Mucosa of rectum (tissue), 2 donors: ENCODE results near the gene SVEP1.

Source experiments
- H3K27ac ChIP-seq, 2 donors: one replicate each; pipeline ENCODE4 v1.7.0; 2013; ENCODE audit warnings: inconsistent platforms in 2 of 2, low read depth in 2 of 2, low read length in 2 of 2
- H3K27me3 ChIP-seq, 2 donors: one replicate each; pipeline ENCODE4 v1.7.0; 2013; ENCODE audit warnings: low read length in 2 of 2; ENCODE audit not compliant: control insufficient read depth in 2 of 2, insufficient read depth in 2 of 2
- H3K36me3 ChIP-seq, 2 donors: one replicate each; pipeline ENCODE4 v1.7.0; 2013; ENCODE audit warnings: low read length in 2 of 2; ENCODE audit not compliant: control insufficient read depth in 2 of 2, insufficient read depth in 2 of 2
- H3K4me1 ChIP-seq, 2 donors: one replicate each; pipeline ENCODE4 v1.7.0; 2013; ENCODE audit warnings: low read length in 2 of 2, mild to moderate bottlenecking in 1 of 2; ENCODE audit not compliant: control insufficient read depth in 2 of 2, insufficient read depth in 2 of 2
- H3K4me3 ChIP-seq, 2 donors: one replicate each; pipeline ENCODE4 v1.7.0; 2013; ENCODE audit warnings: low read length in 2 of 2
- H3K9ac ChIP-seq, 2 donors: one replicate each; pipeline ENCODE4 v1.7.0; 2013; ENCODE audit warnings: low read length in 2 of 2, low read depth in 1 of 2, mild to moderate bottlenecking in 1 of 2
- H3K9me3 ChIP-seq, 2 donors: one replicate each; pipeline ENCODE4 v1.7.0; 2013; ENCODE audit warnings: low read length in 2 of 2; ENCODE audit not compliant: control insufficient read depth in 2 of 2
- donor health status: healthy.
- donor health status: Normal muscosa, but diverticular disease.

SVEP1 gene

DNA sequence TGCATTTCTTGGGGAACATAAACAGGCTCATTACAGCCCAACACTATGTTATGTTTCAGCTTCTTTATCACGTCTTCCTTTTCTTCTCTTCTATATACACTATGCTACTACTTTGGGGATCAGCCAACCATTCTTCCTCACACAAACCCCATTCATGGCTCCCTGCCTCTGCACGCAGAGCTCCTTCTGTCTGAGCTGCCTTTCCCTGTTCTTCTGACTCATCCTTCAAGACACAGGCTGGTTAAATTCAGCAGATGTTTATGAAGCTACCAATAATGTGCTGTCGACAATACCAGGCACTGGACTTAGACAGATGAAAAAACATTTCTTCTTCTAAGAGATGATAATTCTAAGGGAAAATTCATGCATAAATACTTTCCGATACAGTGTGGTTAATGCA is 139.4 kb downstream of the SVEP1 start:
- Histone ChIP-seq H3K9me3 (no peaks in the 10 kb centered on the region), H3K4me1 (no peaks in the 10 kb centered on the region), H3K9ac (no peak overlapping the region), H3K27me3 (no peaks in the 10 kb centered on the region), H3K4me3 (no peak overlapping the region), H3K27ac (no peak overlapping the region), H3K36me3 (no peaks in the 10 kb centered on the region)

GRCh38 chr9:110432253-110432652 is 147.3 kb downstream of the SVEP1 start:
- Histone ChIP-seq H3K9ac (no peak overlapping the region), H3K4me1 (no peaks in the 10 kb centered on the region), H3K9me3 (no peaks in the 10 kb centered on the region), H3K27me3 (no peaks in the 10 kb centered on the region), H3K36me3 (no peaks in the 10 kb centered on the region), H3K4me3 (no peak overlapping the region), H3K27ac (no peak overlapping the region)

DNA sequence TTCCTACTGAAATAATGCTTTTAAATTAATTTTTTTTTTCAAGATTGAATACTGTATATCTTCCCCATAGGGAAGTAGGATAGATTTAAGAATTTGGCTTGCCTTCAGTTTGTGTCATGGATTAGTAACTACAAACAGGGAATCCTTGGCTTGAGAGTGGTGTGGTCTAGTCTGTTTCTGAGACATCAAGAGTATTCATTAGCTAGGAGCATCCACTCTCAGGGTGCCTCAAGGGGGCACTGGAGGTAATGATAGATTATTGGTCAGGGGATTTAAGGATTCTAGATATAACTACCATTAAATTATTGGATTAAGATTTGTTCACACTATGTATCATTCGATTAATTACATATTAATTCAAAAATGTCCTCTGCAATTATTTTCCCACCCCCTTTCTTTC is 150.1 kb downstream of the SVEP1 start:
- Histone ChIP-seq H3K4me3 (no peak overlapping the region), H3K27ac (no peak overlapping the region), H3K36me3 (no peaks in the 10 kb centered on the region), H3K9me3 (no peaks in the 10 kb centered on the region), H3K27me3 (no peaks in the 10 kb centered on the region), H3K4me1 (no peaks in the 10 kb centered on the region), H3K9ac (no peak overlapping the region)

GRCh38 chr9:110427497-110428104 is 151.9 kb downstream of the SVEP1 start:
- Histone ChIP-seq H3K36me3 (no peaks in the 10 kb centered on the region), H3K4me3 (no peak overlapping the region), H3K27ac (no peak overlapping the region), H3K4me1 (no peaks in the 10 kb centered on the region), H3K9ac (no peak overlapping the region), H3K9me3 (no peaks in the 10 kb centered on the region), H3K27me3 (no peaks in the 10 kb centered on the region)

GRCh38 chr9:110426052-110426709 is 153.4 kb downstream of the SVEP1 start:
- H3K27ac ChIP-seq = no peak overlapping the region
- H3K9ac ChIP-seq = no peak overlapping the region
- no peak overlapping the region for H3K4me3 ChIP-seq
- no peaks in the 10 kb centered on the region for H3K9me3 ChIP-seq
- no peaks in the 10 kb centered on the region for H3K27me3 ChIP-seq
- no peaks in the 10 kb centered on the region for H3K4me1 ChIP-seq
- no peaks in the 10 kb centered on the region for H3K36me3 ChIP-seq

DNA sequence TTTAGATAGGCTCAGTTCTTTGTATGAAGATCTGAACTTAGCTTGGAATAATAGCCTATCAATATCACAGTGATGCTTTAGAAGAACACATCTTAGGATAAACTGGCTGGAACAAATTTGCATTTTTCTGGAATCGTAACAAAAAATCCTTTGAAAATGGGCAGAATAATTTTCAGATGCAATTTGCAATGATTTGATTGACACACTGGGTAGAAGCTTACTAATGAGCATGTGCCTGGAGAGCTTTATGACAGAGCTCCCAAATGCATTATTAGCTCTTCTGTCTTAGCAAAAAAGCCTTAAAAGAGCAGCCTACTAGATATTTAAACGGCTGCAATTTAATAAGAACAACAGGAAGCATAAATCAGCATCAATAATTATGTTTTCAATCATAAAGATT is 165.1 kb downstream of the SVEP1 start:
- Histone ChIP-seq H3K9me3 (no peaks in the 10 kb centered on the region), H3K4me3 (no peak overlapping the region), H3K27me3 (no peaks in the 10 kb centered on the region), H3K27ac (no peak overlapping the region), H3K9ac (no peak overlapping the region), H3K36me3 (no peaks in the 10 kb centered on the region), H3K4me1 (no peaks in the 10 kb centered on the region)

- Histone ChIP-seq H3K27ac (no peak overlapping the region), H3K4me3 (no peak overlapping the region), H3K36me3 (no peaks in the 10 kb centered on the region), H3K4me1 (no peaks in the 10 kb centered on the region), H3K27me3 (no peaks in the 10 kb centered on the region), H3K9ac (no peak overlapping the region), H3K9me3 (no peaks in the 10 kb centered on the region)
These were observed 168.6 kb downstream of the SVEP1 start for GRCh38 chr9:110410961-110411360.

DNA sequence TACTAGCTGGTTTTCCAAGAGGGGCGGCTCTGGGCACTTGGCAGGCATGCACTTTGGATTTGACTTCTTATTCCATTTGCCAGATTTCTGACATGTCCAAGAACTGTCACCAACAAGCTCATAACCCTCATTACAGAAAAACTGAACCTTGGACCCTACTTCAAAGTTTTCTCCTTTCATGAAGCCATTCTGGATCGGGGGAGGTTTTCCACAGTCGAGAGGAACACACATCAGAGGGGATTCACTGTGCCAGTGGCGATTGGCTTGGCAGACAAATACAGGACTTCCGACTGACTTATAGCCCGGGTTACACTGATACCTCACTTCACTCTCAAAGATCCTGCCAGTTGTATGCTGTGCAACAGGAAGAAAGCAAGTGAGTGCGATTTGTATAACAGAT is 170.9 kb downstream of the SVEP1 start:
- Histone ChIP-seq H3K27ac (no peak overlapping the region), H3K9ac (no peak overlapping the region), H3K4me1 (no peaks in the 10 kb centered on the region), H3K36me3 (no peaks in the 10 kb centered on the region), H3K27me3 (no peaks in the 10 kb centered on the region), H3K4me3 (no peak overlapping the region), H3K9me3 (no peaks in the 10 kb centered on the region)

GRCh38 chr9:110405858-110406443 is 173.6 kb downstream of the SVEP1 start:
- Histone ChIP-seq H3K4me1 (no peaks in the 10 kb centered on the region), H3K9me3 (no peaks in the 10 kb centered on the region), H3K27ac (no peak overlapping the region), H3K4me3 (no peak overlapping the region), H3K27me3 (no peaks in the 10 kb centered on the region), H3K9ac (no peak overlapping the region), H3K36me3 (no peaks in the 10 kb centered on the region)

DNA sequence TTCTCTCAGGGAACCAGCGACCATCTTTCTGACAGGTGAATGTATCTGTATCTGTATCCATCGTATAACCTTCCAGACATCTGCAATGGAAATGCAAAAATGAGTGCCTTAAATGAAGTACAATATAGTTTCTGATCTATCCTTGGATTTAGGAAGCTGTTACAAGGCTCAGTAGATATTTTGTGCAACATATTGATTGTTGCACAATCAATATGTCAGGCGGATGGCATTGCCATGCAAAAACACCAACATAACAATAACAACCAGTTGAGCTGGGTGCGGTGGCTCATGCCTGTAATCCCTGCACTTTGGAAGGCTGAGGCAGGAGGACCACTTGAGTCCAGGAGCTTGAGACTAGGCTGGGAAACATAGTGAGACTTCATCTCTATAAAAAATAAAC is 175.1 kb downstream of the SVEP1 start:
- Histone ChIP-seq H3K4me3 (no peak overlapping the region), H3K27me3 (no peaks in the 10 kb centered on the region), H3K4me1 (no peaks in the 10 kb centered on the region), H3K36me3 (no peaks in the 10 kb centered on the region), H3K9ac (no peak overlapping the region), H3K9me3 (no peaks in the 10 kb centered on the region), H3K27ac (no peak overlapping the region)
